ENCODE data around the gene FRMD4B. TPM values are rescaled to one million over a fixed set of nuclear protein-coding genes. Genes with fewer than 3 reads are reported as not detected.

Gene FRMD4B
- total and polyA plus RNA-seq, 2 donors from 2014 or later: 11.8 to 50.5 TPM

GRCh38 chr3:69162308-69162980 is 223.4 kb downstream of the FRMD4B start:
- Histone ChIP-seq H3K9ac (ENCODE audit: low read length in 3 of 3) (no peak overlapping the region), H3K4me3 (ENCODE audit: low read length in 3 of 3) (no peak overlapping the region), H3K9me3 (ENCODE audit: control insufficient read depth in 2 of 3, insufficient read depth in 1 of 3, low read length in 3 of 3) (no peaks in the 10 kb centered on the region), H3K36me3 (ENCODE audit: control insufficient read depth in 2 of 3, insufficient read depth in 3 of 3, low read length in 3 of 3) (no peaks in the 10 kb centered on the region), H3K27me3 (ENCODE audit: control insufficient read depth, insufficient read depth, low read length) (no peaks in the 10 kb centered on the region), H3K4me1 (ENCODE audit: control insufficient read depth in 2 of 3, insufficient read depth in 2 of 3, low read depth in 1 of 3, low read length in 3 of 3) (no peaks in the 10 kb centered on the region), H3K27ac (ENCODE audit: low read depth in 2 of 2, low read length in 2 of 2) (no peak overlapping the region)
- no peak for DNase-seq
- intact Hi-C loops (cut with DNase I): loop anchor here (10.0 kb wide), 1 partner anchor 142 kb away; no protein-coding TSS in a partner anchor
- TF ChIP-seq, protein P1, sequence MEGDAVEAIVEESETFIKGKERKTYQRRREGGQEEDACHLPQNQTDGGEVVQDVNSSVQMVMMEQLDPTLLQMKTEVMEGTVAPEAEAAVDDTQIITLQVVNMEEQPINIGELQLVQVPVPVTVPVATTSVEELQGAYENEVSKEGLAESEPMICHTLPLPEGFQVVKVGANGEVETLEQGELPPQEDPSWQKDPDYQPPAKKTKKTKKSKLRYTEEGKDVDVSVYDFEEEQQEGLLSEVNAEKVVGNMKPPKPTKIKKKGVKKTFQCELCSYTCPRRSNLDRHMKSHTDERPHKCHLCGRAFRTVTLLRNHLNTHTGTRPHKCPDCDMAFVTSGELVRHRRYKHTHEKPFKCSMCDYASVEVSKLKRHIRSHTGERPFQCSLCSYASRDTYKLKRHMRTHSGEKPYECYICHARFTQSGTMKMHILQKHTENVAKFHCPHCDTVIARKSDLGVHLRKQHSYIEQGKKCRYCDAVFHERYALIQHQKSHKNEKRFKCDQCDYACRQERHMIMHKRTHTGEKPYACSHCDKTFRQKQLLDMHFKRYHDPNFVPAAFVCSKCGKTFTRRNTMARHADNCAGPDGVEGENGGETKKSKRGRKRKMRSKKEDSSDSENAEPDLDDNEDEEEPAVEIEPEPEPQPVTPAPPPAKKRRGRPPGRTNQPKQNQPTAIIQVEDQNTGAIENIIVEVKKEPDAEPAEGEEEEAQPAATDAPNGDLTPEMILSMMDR (IDR thresholded peaks at IDR 0.05; ENCODE audit: borderline replicate concordance, extremely low read depth, insufficient read depth): no peak
- no peak for FAIRE-seq

- no peaks in the 10 kb centered on the region for H3K4me1 ChIP-seq (ENCODE audit: control insufficient read depth in 2 of 3, insufficient read depth in 2 of 3, low read depth in 1 of 3, low read length in 3 of 3)
Measured at GRCh38 chr3:69161587-69162307, 224.1 kb downstream of the FRMD4B start.

DNA sequence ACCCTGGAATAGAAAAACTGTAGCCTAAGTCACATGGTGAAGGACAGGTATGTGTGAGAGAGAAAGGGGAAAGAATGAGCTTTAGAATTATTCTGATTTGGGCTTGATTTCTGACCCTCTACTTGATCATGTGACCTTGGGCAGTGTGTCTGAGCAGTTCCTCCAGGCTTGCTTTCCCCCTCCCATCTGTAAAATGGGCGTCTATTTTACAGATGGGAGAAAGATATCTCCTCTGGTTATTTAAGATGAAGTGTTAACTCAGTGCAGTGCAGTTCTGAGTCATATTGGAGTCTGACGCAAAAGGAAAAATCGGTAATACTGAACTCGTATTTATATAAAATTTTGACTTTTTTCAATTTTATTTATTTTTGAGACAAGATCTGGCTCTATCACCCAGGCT is 225.4 kb downstream of the FRMD4B start:
- Histone ChIP-seq H3K4me1 (ENCODE audit: control insufficient read depth in 2 of 3, insufficient read depth in 2 of 3, low read depth in 1 of 3, low read length in 3 of 3) (no peaks in the 10 kb centered on the region), H3K36me3 (ENCODE audit: control insufficient read depth in 2 of 3, insufficient read depth in 3 of 3, low read length in 3 of 3) (no peaks in the 10 kb centered on the region), H3K27ac (ENCODE audit: low read depth in 2 of 2, low read length in 2 of 2) (no peak overlapping the region), H3K4me3 (ENCODE audit: low read length in 3 of 3) (no peak overlapping the region), H3K9me3 (ENCODE audit: control insufficient read depth in 2 of 3, insufficient read depth in 1 of 3, low read length in 3 of 3) (no peaks in the 10 kb centered on the region), H3K27me3 (ENCODE audit: control insufficient read depth, insufficient read depth, low read length) (no peaks in the 10 kb centered on the region), H3K9ac (ENCODE audit: low read length in 3 of 3) (no peak overlapping the region)
- TF ChIP-seq, protein P1 (IDR thresholded peaks at IDR 0.05; ENCODE audit: borderline replicate concordance, extremely low read depth, insufficient read depth): no peak
- DNase-seq (no peak), FAIRE-seq (no peak)
- intact Hi-C loops (cut with DNase I): loop anchor here (10.0 kb wide), 1 partner anchor 144 kb away; no protein-coding TSS in a partner anchor

More at GRCh38 chr3:69161587-69162307, 224.1 kb downstream of the FRMD4B start:
- intact Hi-C loops (cut with DNase I): loop anchor here (10.0 kb wide), 1 partner anchor 143 kb away; no protein-coding TSS in a partner anchor
- no peaks in the 10 kb centered on the region for H3K9me3 ChIP-seq (ENCODE audit: control insufficient read depth in 2 of 3, insufficient read depth in 1 of 3, low read length in 3 of 3)
- no peak overlapping the region for H3K27ac ChIP-seq (ENCODE audit: low read depth in 2 of 2, low read length in 2 of 2)
- H3K27me3 ChIP-seq (ENCODE audit: control insufficient read depth, insufficient read depth, low read length): no peaks in the 10 kb centered on the region
- peak; percentile 92 for FAIRE-seq
- no peak overlapping the region for H3K4me3 ChIP-seq (ENCODE audit: low read length in 3 of 3)
- H3K9ac ChIP-seq (ENCODE audit: low read length in 3 of 3): no peak overlapping the region
- no peaks in the 10 kb centered on the region for H3K36me3 ChIP-seq (ENCODE audit: control insufficient read depth in 2 of 3, insufficient read depth in 3 of 3, low read length in 3 of 3)
- peak in 4 of 5 donors; percentile 51 to 75 (median 58) for DNase-seq
- TF ChIP-seq, protein P1 (IDR thresholded peaks at IDR 0.05; ENCODE audit: borderline replicate concordance, extremely low read depth, insufficient read depth): peak; percentile 94
